HEK293T (cell line): ENCODE measurements around the gene BRD3.

Experiments
- ARNT ChIP-seq: fragments of 450-650 bp; IDR thresholded peaks from 2 replicates; pipeline ENCODE4 v1.6.1; 2017; ENCODE audit warnings: mild to moderate bottlenecking
- BHLHE40 ChIP-seq: fragments of 450-650 bp; IDR thresholded peaks from 2 replicates; pipeline ENCODE4 v1.6.1; 2016; ENCODE audit warnings: mild to moderate bottlenecking, moderate library complexity, borderline replicate concordance
- FOXA1 ChIP-seq: fragments of 450-650 bp; IDR thresholded peaks from 2 replicates; pipeline ENCODE4 v1.6.1; 2016; ENCODE audit warnings: mild to moderate bottlenecking
- FOXK2 ChIP-seq: fragments of 450-650 bp; IDR thresholded peaks from 2 replicates; pipeline ENCODE4 v1.6.1; 2016; ENCODE audit warnings: mild to moderate bottlenecking
- SP1 ChIP-seq: fragments of 450-650 bp; IDR thresholded peaks from 2 replicates; pipeline ENCODE4 v1.6.1; 2017
- SUZ12 ChIP-seq: fragments of 450-650 bp; IDR thresholded peaks from 2 replicates; pipeline ENCODE4 v1.6.1; 2016; ENCODE audit warnings: mild to moderate bottlenecking
- ZNF384 ChIP-seq: fragments of 450-650 bp; IDR thresholded peaks from 2 replicates; pipeline ENCODE4 v1.6.1; 2016

GRCh38 chr9:134068744-134069479 is 1.1 kb upstream of the BRD3 start:
- TF ChIP-seq BHLHE40 = no peak
- no peak for TF ChIP-seq ARNT
- no peak for TF ChIP-seq SUZ12
- TF ChIP-seq SP1 = no peak
- no peak; the same call in none of the 2 replicates for TF ChIP-seq ZNF384
- no peak for TF ChIP-seq FOXK2
- no peak for TF ChIP-seq FOXA1
